PFSK-1 (cell line): ENCODE results near the gene ANO4.

Experiments
- FOXP2 ChIP-seq: optimal IDR thresholded peaks from 2 replicates; pipeline ENCODE3; 2011; ENCODE audit warnings: borderline replicate concordance, control low read depth, inconsistent platforms; ENCODE audit not compliant: insufficient read depth; ENCODE audit errors: extremely low read length, extremely low read depth
- POLR2AphosphoS5 ChIP-seq: IDR thresholded peaks from 2 replicates; pipeline ENCODE4 v1.6.1; 2012; ENCODE audit warnings: low read depth, mild to moderate bottlenecking, control low read depth, low read length, moderate library complexity
- SIN3A ChIP-seq: IDR thresholded peaks from 2 replicates; pipeline ENCODE4 v1.6.1; 2012; ENCODE audit warnings: mild to moderate bottlenecking, low read length, moderate library complexity, borderline replicate concordance; ENCODE audit not compliant: insufficient read depth
- TAF1 ChIP-seq: IDR thresholded peaks from 2 replicates; pipeline ENCODE4 v1.6.1; 2012; ENCODE audit warnings: low read length, control low read depth, borderline replicate concordance; ENCODE audit not compliant: insufficient read depth
- TF ChIP-seq, protein P1 (sequence below), 2 experiments: IDR thresholded peaks; 2 replicates each; pipeline versions ENCODE4 v1.6.1 to v1.8.0; 2011 to 2012; ENCODE audit warnings: low read depth in 2 of 2, low read length in 2 of 2, control low read depth in 1 of 2, inconsistent platforms in 1 of 2, mild to moderate bottlenecking in 1 of 2, moderate library complexity in 1 of 2; ENCODE audit not compliant: insufficient read depth in 1 of 2

Gene ANO4

DNA sequence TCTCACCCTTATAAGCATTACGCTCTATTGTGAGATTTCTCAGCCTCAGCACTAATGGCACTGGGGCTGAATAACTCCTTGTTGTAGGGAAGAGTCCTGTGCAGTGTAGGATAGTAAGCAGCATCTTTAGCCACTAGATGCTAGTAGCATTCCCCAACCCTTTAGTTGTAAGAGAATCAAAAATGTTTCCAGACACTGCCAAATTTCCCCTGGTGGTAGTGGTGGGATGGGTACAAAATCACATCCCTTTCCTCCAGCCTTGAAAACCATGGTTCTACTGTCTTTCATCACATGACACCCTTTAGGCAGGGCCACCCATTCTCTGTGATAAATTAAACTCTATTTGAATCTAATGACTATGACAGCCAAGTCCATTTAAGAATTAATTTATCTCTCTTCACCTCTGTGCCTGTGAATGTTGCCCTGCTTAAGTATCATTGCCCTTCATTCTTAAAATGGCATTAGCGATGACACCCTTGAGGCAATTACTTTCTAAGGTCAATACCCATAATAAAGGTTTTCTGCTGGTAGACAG, 199.4 kb downstream of the ANO4 start:
- no peak for TF ChIP-seq FOXP2
- no peak for TF ChIP-seq POLR2AphosphoS5
- TF ChIP-seq TAF1: no peak
- no peak for TF ChIP-seq SIN3A
- TF ChIP-seq, protein P1, sequence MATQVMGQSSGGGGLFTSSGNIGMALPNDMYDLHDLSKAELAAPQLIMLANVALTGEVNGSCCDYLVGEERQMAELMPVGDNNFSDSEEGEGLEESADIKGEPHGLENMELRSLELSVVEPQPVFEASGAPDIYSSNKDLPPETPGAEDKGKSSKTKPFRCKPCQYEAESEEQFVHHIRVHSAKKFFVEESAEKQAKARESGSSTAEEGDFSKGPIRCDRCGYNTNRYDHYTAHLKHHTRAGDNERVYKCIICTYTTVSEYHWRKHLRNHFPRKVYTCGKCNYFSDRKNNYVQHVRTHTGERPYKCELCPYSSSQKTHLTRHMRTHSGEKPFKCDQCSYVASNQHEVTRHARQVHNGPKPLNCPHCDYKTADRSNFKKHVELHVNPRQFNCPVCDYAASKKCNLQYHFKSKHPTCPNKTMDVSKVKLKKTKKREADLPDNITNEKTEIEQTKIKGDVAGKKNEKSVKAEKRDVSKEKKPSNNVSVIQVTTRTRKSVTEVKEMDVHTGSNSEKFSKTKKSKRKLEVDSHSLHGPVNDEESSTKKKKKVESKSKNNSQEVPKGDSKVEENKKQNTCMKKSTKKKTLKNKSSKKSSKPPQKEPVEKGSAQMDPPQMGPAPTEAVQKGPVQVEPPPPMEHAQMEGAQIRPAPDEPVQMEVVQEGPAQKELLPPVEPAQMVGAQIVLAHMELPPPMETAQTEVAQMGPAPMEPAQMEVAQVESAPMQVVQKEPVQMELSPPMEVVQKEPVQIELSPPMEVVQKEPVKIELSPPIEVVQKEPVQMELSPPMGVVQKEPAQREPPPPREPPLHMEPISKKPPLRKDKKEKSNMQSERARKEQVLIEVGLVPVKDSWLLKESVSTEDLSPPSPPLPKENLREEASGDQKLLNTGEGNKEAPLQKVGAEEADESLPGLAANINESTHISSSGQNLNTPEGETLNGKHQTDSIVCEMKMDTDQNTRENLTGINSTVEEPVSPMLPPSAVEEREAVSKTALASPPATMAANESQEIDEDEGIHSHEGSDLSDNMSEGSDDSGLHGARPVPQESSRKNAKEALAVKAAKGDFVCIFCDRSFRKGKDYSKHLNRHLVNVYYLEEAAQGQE (IDR thresholded peaks at IDR 0.05; ENCODE audit: insufficient read depth in 1 of 2, low read depth in 2 of 2, low read length in 2 of 2): no peak

DNA sequence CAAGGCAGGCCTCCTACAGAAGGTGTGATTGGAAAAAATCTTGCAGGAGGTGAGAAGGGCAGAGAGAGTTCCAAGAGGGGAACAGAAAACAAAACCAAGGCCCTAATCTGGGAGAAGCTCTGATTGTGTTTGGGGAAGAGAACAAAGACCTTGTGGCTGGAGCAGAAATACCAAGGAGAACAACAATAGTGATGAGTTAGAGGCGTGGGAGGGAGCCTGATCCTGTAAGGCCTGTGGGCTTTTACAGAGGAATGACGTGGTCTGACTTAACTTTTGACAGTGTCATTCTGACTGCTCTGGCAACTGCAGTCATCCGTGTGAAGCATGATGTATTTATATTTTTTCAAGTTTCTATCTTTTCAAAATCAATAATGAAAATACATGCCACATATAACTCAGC, 200.6 kb downstream of the ANO4 start:
- no peak for TF ChIP-seq POLR2AphosphoS5
- TF ChIP-seq, protein P1 (IDR thresholded peaks at IDR 0.05; ENCODE audit: insufficient read depth in 1 of 2, low read depth in 2 of 2, low read length in 2 of 2): no peak
- TF ChIP-seq SIN3A: no peak
- TF ChIP-seq TAF1: no peak
- no peak for TF ChIP-seq FOXP2

DNA sequence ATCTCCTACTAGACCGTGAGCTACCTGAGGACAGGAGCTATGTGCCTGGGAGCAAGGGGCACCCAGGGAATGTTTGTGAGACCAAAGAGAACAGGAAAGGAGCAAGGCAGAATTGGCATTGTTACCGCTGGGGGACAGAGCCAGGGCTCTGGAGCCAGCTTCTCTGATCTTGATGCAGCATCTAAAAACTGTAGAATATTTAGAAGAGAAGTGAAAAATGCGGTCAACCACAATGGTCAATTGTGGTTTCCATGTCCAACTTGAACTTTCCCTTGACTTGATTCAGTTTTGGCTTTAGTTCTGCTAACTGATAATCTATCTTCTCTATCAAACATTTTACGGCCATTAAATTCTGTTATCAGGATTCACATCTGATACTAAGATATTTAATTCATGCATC, 201.2 kb downstream of the ANO4 start:
- TF ChIP-seq SIN3A: no peak
- TF ChIP-seq FOXP2: no peak
- no peak for TF ChIP-seq TAF1
- no peak for TF ChIP-seq POLR2AphosphoS5
- TF ChIP-seq, protein P1 (IDR thresholded peaks at IDR 0.05; ENCODE audit: insufficient read depth in 1 of 2, low read depth in 2 of 2, low read length in 2 of 2): no peak

DNA sequence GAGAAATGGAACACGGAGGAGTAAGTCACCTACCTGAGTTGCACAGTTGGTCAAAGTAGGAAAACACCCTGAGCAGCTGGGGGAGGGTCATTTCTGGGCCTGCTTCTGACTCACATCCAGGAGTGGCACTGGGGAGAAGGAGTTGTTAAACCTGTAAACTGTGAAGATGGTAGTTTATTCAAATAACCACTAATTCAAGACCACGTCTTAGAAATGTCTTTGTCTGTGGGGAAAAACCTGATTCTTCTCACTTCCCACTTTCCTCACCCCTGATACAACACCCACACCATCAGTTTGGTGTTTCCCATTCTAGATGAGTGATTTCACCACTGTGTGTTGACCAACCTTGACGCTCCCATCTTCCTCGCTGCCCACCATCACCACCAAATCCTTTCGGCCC, 207.1 kb downstream of the ANO4 start:
- no peak for TF ChIP-seq TAF1
- TF ChIP-seq SIN3A: no peak
- no peak for TF ChIP-seq POLR2AphosphoS5
- TF ChIP-seq, protein P1 (IDR thresholded peaks at IDR 0.05; ENCODE audit: insufficient read depth in 1 of 2, low read depth in 2 of 2, low read length in 2 of 2): no peak
- TF ChIP-seq FOXP2: no peak

DNA sequence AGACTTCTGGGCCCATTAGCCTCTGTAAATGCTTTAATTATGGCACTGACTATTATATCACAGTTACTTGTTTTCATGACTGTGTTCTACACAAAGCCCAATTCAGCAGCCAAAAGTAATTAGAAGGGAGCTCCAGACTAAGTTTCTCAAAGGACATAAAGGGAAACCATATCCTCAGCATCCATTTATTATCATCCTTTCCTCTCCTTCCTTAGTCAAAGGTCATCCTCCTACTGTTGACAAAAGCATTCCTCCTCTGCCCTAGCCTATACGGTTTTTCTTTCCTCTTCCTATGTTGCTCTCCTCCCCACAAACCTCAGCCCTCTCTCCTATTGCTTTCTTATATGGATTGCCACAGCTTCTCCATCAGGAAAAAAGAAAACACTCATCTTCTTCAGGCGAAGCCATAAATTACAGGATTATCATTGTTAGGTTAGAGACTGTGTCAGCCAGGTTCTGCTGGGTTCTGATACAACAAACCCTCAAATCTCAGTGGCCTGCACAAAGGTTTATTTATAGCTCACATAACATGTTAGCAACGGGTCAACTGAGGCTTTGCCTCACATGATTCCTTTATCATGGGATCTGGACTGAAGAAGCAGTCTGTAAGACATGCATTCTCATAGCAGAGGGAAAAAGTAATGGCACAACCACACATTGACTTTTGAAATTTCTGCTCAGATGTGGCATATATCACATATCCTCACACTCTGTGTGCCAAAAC, 208.3 kb downstream of the ANO4 start:
- TF ChIP-seq SIN3A (no peak), TAF1 (no peak), POLR2AphosphoS5 (no peak)
